ENCODE results near the gene TRIM2. TPM values are rescaled to one million over a fixed set of nuclear protein-coding genes. Genes with fewer than 3 reads are reported as not detected.

Gene TRIM2
- total RNA-seq, 1 donor from 2014 or later, result 0.42 TPM

DNA sequence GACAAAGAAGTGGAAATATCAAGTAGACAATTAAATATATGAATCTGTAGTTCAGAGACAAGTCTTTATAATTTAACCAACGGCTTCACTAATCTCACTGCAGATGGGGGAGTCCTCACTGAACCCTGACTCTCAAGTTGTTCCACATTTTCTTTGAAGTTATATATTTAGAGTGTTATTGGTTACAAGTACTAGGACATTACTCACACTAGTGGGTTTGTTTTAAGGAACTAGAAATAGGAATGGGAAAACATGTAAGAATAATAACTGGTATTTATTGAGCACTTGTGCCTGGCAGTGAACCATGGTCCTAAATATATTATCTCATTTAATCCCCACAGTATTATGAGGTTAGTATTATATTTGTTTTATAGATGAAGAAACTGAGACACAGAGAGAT, 162.2 kb downstream of the TRIM2 start:
- intact Hi-C loops (cut with micrococcal nuclease), result no loop called here

DNA sequence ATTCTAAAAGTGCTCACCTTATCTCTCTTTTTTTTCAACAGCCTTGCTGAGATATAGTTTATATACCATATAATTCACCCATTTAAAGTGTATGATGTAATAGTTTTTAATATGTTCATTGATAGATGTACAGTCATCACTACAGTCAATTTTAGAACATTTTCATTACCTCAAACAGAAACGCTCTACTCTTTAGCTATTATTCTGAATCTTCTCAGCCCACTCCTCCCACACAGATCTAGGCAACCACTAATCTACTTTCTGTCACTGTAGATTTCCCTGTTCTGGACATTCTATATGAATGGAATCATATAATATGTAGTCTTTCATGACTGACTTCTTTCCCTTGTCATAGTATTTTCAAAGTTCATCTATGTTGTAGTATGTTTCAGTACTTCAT, 162.8 kb downstream of the TRIM2 start:
- intact Hi-C loops (cut with micrococcal nuclease), result no loop called here

DNA sequence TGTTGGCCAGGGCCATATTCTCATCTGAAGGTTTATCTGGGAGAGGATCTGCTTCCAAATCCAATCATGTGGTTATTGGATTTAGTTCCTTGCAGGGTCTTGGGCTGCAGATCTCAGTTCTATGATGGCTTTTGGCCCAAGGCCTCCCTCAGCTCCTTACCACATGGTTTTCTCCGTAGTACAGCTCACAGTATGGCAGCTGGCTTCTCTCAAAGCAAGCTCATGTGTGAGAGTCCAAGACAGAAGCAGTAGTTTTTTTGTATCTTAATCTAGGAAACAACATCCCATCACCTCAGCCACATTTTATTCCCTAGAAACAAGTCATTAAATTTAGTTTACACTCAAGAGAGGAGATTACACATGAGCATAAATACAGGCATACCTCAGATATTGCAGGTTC, 164.8 kb downstream of the TRIM2 start:
- intact Hi-C loops (cut with micrococcal nuclease), result no loop called here

DNA sequence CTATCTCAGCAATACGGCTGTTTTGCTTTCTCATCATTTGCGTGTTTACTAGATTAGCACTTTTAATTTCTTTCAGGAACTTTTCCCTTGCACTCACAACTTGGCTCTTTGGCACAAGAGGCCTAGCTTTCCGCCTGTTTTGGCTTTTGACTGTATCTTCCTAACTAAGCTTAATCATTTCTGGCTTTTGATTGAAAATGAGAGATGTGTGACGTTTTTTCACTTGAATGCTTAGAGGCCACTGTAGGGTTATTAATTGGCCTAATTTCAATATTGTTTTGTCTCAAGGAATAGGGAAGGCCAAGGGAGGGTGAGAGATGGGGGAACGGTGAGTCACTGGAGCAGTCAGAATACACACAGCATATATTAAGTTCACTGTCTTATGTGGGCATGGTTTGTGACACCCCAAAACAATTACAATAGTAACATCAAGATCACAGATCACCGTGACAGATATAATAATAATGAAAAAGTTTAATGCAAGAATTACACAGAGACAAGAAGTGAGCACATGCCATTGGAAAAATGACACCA, 167.5 kb downstream of the TRIM2 start:
- intact Hi-C loops (cut with micrococcal nuclease), result no loop called here

DNA sequence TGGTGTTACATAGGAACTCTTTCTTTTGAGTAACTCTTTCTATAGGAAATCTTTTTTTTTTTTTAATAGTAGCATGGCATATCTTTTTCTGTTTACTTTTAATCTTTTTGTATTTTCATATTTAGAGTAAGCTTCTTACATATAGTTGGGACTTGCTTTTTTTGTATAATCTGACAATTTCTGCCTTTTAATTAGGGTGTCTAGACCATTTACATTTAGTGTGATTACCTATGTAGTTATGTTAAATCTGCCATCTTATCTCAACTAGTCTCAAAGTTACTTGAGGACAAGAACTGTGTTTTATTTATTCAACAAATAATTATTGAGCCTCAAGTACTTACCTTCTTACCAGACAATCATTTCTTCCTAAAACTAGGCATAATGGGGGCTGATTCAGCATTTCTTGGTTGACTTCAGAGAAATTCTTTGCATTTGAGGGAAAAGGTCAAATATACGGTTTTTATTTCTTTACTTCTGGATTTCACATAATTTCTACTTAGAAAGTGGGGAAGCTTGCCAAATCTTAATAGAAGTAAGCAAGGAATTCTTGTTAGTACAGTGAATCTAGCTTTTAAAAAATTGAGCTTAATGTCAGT, 168.8 kb downstream of the TRIM2 start:
- intact Hi-C loops (cut with micrococcal nuclease), result no loop called here

DNA sequence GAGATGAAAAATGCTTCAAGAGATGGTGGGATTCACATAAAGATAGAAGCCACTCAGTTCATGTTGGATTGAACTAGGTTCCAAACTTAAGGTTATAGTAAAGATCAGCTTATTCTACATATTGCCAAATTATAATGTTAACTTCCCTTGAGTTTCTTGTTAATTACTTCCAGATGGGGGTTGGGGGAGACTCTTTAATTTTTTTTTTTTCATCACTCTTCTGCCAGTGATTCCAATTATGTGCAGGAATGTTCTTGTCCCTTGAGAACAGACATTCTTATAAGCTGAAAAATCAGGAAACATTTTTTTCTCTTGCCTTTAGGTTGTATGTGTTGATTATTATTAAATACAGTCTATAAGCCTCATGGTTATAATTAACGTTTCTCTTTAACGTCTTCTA, 170.2 kb downstream of the TRIM2 start:
- intact Hi-C loops (cut with micrococcal nuclease), result no loop called here

DNA sequence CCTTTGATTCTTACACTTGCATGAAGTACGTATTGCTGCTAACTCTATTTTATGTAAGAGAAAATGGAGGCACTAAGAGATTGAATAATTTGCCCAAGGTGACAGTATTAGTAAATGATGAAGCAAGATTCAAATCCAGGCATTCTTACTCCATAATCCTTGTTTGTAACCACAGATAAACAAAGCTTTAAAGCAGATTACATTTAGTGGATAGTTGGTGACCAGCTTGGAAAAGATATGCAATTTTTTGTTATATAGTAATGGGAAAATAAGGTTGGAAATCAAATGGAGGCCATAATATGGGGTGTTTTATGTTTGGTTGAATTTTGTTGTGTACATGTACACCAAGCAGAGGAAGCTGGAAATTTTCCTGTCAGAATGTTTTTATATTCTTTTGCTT, 171.1 kb downstream of the TRIM2 start:
- intact Hi-C loops (cut with micrococcal nuclease), result no loop called here

DNA sequence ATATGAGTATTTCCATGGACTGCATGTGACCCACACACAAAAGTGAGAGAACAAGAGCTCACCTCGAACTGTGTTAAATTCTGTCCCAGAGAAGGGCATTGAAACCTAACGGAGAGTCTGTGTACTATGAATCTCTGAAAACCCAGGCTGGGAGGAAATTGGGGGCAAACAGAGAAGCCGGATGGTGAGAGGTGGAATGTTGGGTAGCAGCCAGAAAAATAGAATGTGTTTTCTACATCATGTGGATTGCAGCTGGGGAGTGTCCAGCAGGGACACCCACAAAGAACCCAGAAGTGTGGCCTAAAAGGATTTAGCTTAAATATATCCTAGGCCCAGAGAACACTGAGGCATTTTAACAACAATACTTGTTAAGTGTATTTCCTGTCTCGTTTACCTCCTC, 178.9 kb downstream of the TRIM2 start:
- intact Hi-C loops (cut with micrococcal nuclease), result no loop called here

DNA sequence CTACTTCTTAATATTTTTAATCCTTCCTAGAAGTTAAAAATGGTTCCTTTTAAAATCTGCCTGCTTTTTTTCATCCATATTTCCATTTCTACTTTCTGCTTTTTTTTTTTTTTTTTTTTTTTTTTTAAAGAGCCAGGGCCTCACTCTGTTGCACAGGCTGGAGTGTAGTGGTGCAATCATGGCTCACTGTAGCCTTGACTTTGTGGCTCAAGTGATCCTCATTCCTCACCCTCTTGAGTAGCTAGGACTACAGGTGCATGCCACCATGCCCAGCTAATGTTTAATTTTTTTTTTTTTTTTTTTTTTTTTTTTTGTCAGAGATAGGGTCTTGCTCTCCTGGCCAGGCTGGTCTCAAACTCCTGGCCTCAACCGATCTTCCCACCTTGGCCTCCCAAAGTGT, 179.9 kb downstream of the TRIM2 start:
- intact Hi-C loops (cut with micrococcal nuclease), result no loop called here

DNA sequence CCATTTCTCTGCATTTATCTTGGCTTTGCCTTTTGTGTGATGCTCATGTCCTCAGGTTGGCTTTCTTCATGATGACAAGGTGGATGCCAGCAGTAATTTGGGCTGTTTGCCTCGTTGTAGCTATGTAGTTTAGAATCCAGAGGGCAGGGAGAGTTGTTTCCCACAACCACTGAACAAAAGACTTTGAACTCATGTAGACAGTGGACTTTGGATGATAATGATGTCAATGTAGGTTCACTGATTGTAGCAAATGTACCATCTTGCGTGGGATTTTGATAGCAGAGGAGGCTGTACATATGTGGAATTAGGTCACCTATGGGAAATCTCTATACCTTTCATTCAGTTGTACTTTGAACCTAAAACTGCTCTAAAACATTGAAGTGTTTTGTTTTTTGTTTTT, 181.5 kb downstream of the TRIM2 start:
- intact Hi-C loops (cut with micrococcal nuclease), result no loop called here

DNA sequence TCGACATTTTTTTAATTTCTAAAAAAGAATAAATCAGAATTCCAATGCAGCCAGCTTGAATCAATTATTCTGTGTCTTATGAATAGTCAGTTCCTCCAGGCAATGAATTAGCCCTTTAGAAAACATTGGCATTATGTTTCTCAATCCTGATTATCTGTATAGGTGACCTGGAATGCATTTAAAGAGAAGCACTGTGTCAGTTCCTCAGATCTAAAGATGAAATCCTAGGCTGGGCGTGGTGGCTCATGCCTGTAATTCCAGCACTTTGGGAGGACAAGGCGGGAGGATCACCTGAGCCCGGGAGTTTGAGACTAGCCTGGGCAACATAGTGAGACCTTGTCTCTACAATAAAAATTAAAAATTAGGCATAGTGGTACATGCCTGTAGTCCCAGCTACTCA, 183.7 kb downstream of the TRIM2 start:
- intact Hi-C loops (cut with micrococcal nuclease), result no loop called here

Other genes starting within 250 kb of the TRIM2 start
- 8.2 and 10.6 TPM in 2 replicates for gene MND1, start 140.2 kb downstream of the TRIM2 start, total RNA-seq